ENCODE data around the gene GABRG2.
A peak's percentile ranks its signal among the peaks of the same experiment; 100 is the strongest.

The GABRG2 gene

GRCh38 chr5:162068412-162068811, 839 bp downstream of the GABRG2 start:
- ATAC-seq: peak; percentile 54; the same call in 2 of the 3 replicates

GRCh38 chr5:162068936-162069335, 1.4 kb downstream of the GABRG2 start:
- ATAC-seq: no peak
- no peak for TF ChIP-seq OSR1 (CRISPR knock-in tag; IDR thresholded peaks at IDR 0.05)

More at GRCh38 chr5:162068412-162068811, 839 bp downstream of the GABRG2 start:
- TF ChIP-seq PATZ1 (CRISPR knock-in tag; IDR thresholded peaks at IDR 0.05; ENCODE audit: borderline replicate concordance) (no peak), ZFP30 (CRISPR knock-in tag; IDR thresholded peaks at IDR 0.05) (no peak), ZC3H10 (CRISPR knock-in tag; IDR thresholded peaks at IDR 0.05) (no peak), SNAI2 (CRISPR knock-in tag; IDR thresholded peaks at IDR 0.05) (peak; percentile 53; the same call in 1 of the 2 replicates), ZNF8 (CRISPR knock-in tag; IDR thresholded peaks at IDR 0.05) (no peak), CSDC2 (CRISPR knock-in tag; IDR thresholded peaks at IDR 0.05) (peak; percentile 87)

- TF ChIP-seq ZC3H10 (CRISPR knock-in tag; IDR thresholded peaks at IDR 0.05): no peak
- no peak for TF ChIP-seq SNAI2 (CRISPR knock-in tag; IDR thresholded peaks at IDR 0.05)
- TF ChIP-seq ZNF70 (CRISPR knock-in tag; IDR thresholded peaks at IDR 0.05): no peak
- no peak for TF ChIP-seq ISL1 (CRISPR knock-in tag; IDR thresholded peaks at IDR 0.05)
- no peak for TF ChIP-seq POU6F1 (CRISPR knock-in tag; IDR thresholded peaks at IDR 0.05; ENCODE audit: borderline replicate concordance, low read depth)
- no peak for TF ChIP-seq TSHZ2 (CRISPR knock-in tag; IDR thresholded peaks at IDR 0.05)
- ATAC-seq: no peak
Observed at GRCh38 chr5:162078805-162079204, 11.2 kb downstream of the GABRG2 start.

GRCh38 chr5:162091336-162091735, 23.8 kb downstream of the GABRG2 start:
- ATAC-seq: no peak
- TF ChIP-seq TOX (CRISPR knock-in tag; IDR thresholded peaks at IDR 0.05; ENCODE audit: borderline replicate concordance) (no peak), TSHZ2 (CRISPR knock-in tag; IDR thresholded peaks at IDR 0.05) (no peak), ARNTL (CRISPR knock-in tag; IDR thresholded peaks at IDR 0.05; ENCODE audit: borderline replicate concordance, low read depth) (no peak), ZFP3 (CRISPR knock-in tag; IDR thresholded peaks at IDR 0.05) (no peak), ZNF8 (CRISPR knock-in tag; IDR thresholded peaks at IDR 0.05) (no peak), ZC3H10 (CRISPR knock-in tag; IDR thresholded peaks at IDR 0.05) (no peak), CSRNP3 (CRISPR knock-in tag; IDR thresholded peaks at IDR 0.05) (no peak), ZFP30 (CRISPR knock-in tag; IDR thresholded peaks at IDR 0.05) (no peak), CREB5 (CRISPR knock-in tag; IDR thresholded peaks at IDR 0.05; ENCODE audit: low read depth) (no peak), CSDC2 (CRISPR knock-in tag; IDR thresholded peaks at IDR 0.05) (no peak), BACH2 (CRISPR knock-in tag; IDR thresholded peaks at IDR 0.05; ENCODE audit: borderline replicate concordance) (no peak), POU6F1 (CRISPR knock-in tag; IDR thresholded peaks at IDR 0.05; ENCODE audit: borderline replicate concordance, low read depth) (no peak), ZNF565 (CRISPR knock-in tag; conservative IDR thresholded peaks at IDR 0.05; ENCODE audit: low read depth) (no peak), SNAI2 (CRISPR knock-in tag; IDR thresholded peaks at IDR 0.05) (no peak), PPARA (CRISPR knock-in tag; IDR thresholded peaks at IDR 0.05; ENCODE audit: borderline replicate concordance) (no peak)
